Measurements from ENCODE around the gene LCP1.

LCP1 gene

GRCh38 chr13:46126056-46126455 lies 55.9 kb downstream of the LCP1 start:
- no peak for DNase-seq

GRCh38 chr13:46124967-46125933 lies 56.7 kb downstream of the LCP1 start:
- no peak for DNase-seq

GRCh38 chr13:46124531-46124966 lies 57.4 kb downstream of the LCP1 start:
- DNase-seq, result no peak

- no peak for DNase-seq
Observed at GRCh38 chr13:46122304-46122703, 59.7 kb downstream of the LCP1 start.

GRCh38 chr13:46121597-46122163 lies 60.3 kb downstream of the LCP1 start:
- no peak for DNase-seq

GRCh38 chr13:46121033-46121432 lies 60.9 kb downstream of the LCP1 start:
- no peak for DNase-seq

GRCh38 chr13:46119883-46120614 lies 61.9 kb downstream of the LCP1 start:
- no peak for DNase-seq

GRCh38 chr13:46116653-46117502 lies 65.1 kb downstream of the LCP1 start:
- DNase-seq, result no peak

GRCh38 chr13:46114613-46115012 lies 67.4 kb downstream of the LCP1 start:
- no peak for DNase-seq

GRCh38 chr13:46113596-46113995 lies 68.4 kb downstream of the LCP1 start:
- no peak for DNase-seq

- DNase-seq, result no peak
Observed at GRCh38 chr13:46111151-46111550, 70.8 kb downstream of the LCP1 start.

GRCh38 chr13:46109451-46109850 lies 72.5 kb downstream of the LCP1 start:
- no peak for DNase-seq

GRCh38 chr13:46106839-46107371 lies 75.1 kb downstream of the LCP1 start:
- no peak for DNase-seq

GRCh38 chr13:46104868-46105267 lies 77.1 kb downstream of the LCP1 start, which contains the start of gene CPB2:
Gene CPB2, minus strand, starts transcription at chr13:46105033. Its CDS starts 24 bp downstream, at chr13:46105009.
- no peak for DNase-seq

GRCh38 chr13:46103037-46103436 lies 78.9 kb downstream of the LCP1 start:
- no peak for DNase-seq

- DNase-seq, result no peak
Observed at GRCh38 chr13:46102255-46102605, 79.7 kb downstream of the LCP1 start.

GRCh38 chr13:46101484-46102254 lies 80.3 kb downstream of the LCP1 start:
- no peak for DNase-seq

GRCh38 chr13:46101002-46101401 lies 81.0 kb downstream of the LCP1 start:
- DNase-seq, result no peak

- no peak for DNase-seq
Observed at GRCh38 chr13:46100191-46100815, 81.7 kb downstream of the LCP1 start.

GRCh38 chr13:46097663-46098062 lies 84.3 kb downstream of the LCP1 start:
- no peak for DNase-seq

GRCh38 chr13:46097015-46097414 lies 85.0 kb downstream of the LCP1 start:
- no peak for DNase-seq

Data from amniotic stem cell (primary cell).